Mesothelial cell of epicardium (in vitro differentiated cells): Measurements from ENCODE around the gene SCN2B. TPM values are rescaled to one million over a fixed set of nuclear protein-coding genes. Genes with fewer than 3 reads are reported as not detected.

ENCODE experiments used
- DNase-seq, 2 experiments: peaks; one replicate each; pipeline ENCODE4 v3.0.0; 2021; ENCODE audit warnings: low spot score in 2 of 2; ENCODE audit not compliant: unreplicated experiment in 2 of 2
- H3K27ac Mint-ChIP-seq: 2 replicates; pipeline ENCODE4 v1.8.0; 2021; ENCODE audit warnings: mixed read lengths
- H3K27me3 Mint-ChIP-seq: 2 replicates; pipeline ENCODE4 v1.8.0; 2021; ENCODE audit warnings: low read depth, mixed read lengths
- H3K36me3 Mint-ChIP-seq: 2 replicates; pipeline ENCODE4 v1.8.0; 2021; ENCODE audit warnings: mixed read lengths
- H3K4me1 Mint-ChIP-seq: 2 replicates; pipeline ENCODE4 v1.8.0; 2021; ENCODE audit warnings: mixed read lengths
- H3K4me3 Mint-ChIP-seq: 2 replicates; pipeline ENCODE4 v1.8.0; 2021; ENCODE audit warnings: mild to moderate bottlenecking, moderate library complexity, mixed read lengths
- H3K9me3 Mint-ChIP-seq: 2 replicates; pipeline ENCODE4 v1.8.0; 2021; ENCODE audit warnings: mixed read lengths
- CTCF ChIP-seq: fragments of 200-600 bp; sonication (generic); IDR thresholded peaks from one replicate; pipeline ENCODE4 v1.5.0; 2021; ENCODE audit warnings: antibody characterized with exemption; ENCODE audit not compliant: unreplicated experiment
- total RNA-seq: library from RNA; stranded (reverse); gene quantifications from 3 replicates; pipeline ENCODE4 v1.2.1, GENCODE V29; 2021

Gene SCN2B
- total RNA-seq, 1 donor from 2014 or later = 2.3 TPM

GRCh38 chr11:118138839-118139420 lies 37.5 kb downstream of the SCN2B start:
- Mint-ChIP-seq H3K36me3 (no peaks in the 10 kb centered on the region), H3K9me3 (no peaks in the 10 kb centered on the region), H3K27me3 (peaks cover 88% of the 10 kb centered on the region), H3K4me1 (no peaks in the 10 kb centered on the region), H3K27ac (no peak overlapping the region), H3K4me3 (no peak overlapping the region)
- no peak for DNase-seq
- TF ChIP-seq CTCF = no peak

- H3K9me3 Mint-ChIP-seq = no peaks in the 10 kb centered on the region
- no peaks in the 10 kb centered on the region for H3K4me1 Mint-ChIP-seq
- H3K4me3 Mint-ChIP-seq = no peak overlapping the region
- H3K27me3 Mint-ChIP-seq = peaks cover 71% of the 10 kb centered on the region
- TF ChIP-seq CTCF = no peak
- no peak for DNase-seq
- H3K27ac Mint-ChIP-seq = no peak overlapping the region
- H3K36me3 Mint-ChIP-seq = no peaks in the 10 kb centered on the region
These were observed 39.6 kb downstream of the SCN2B start for GRCh38 chr11:118136801-118137200.

DNA sequence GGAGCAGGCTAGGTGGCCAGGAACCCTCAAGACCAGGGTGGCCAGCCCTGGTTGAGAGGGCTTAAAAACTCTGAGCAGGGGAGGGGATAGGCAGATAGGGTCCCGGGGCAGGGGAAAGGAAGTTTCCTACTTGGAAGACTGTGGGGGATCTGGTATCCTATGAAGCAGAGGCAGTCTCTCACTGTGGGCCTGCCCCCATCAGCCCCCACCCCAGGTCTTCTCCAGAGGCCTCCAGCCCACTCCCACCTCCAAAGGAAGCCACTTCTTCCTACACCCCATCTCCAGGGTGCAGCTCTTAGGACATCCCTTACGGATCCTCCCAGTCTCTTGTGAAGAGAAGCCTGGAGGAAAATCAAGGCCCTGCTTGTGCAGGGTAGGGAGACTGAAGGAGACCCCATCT lies 40.1 kb downstream of the SCN2B start:
- TF ChIP-seq CTCF = no peak
- Mint-ChIP-seq H3K4me1 (no peaks in the 10 kb centered on the region), H3K9me3 (no peaks in the 10 kb centered on the region), H3K27me3 (peaks cover 67% of the 10 kb centered on the region), H3K27ac (no peak overlapping the region), H3K36me3 (no peaks in the 10 kb centered on the region), H3K4me3 (no peak overlapping the region)
- DNase-seq = no peak

DNA sequence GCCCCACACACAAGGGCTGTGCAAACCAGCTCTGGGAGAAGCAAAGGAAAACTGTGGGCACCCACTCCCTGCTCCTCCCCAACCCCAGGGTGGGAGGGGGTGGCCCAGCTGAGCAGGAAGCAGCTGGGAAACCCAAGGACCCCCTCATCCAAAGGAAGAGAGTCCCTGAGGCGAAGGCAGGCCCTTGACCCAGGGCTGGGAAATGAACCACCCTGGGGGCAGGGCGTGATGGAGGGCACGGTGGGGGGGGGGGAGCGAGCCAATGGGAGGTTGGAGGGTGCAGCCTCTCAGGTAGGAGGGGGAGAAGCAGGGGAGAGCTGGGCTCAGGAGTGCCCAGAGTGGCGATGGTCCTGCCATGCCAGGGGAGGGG lies 40.7 kb downstream of the SCN2B start:
- no peak overlapping the region for H3K27ac Mint-ChIP-seq
- DNase-seq = no peak
- peaks cover 63% of the 10 kb centered on the region for H3K27me3 Mint-ChIP-seq
- no peaks in the 10 kb centered on the region for H3K36me3 Mint-ChIP-seq
- H3K4me3 Mint-ChIP-seq = no peak overlapping the region
- no peaks in the 10 kb centered on the region for H3K9me3 Mint-ChIP-seq
- no peaks in the 10 kb centered on the region for H3K4me1 Mint-ChIP-seq
- no peak for TF ChIP-seq CTCF

- peaks cover 57% of the 10 kb centered on the region for H3K27me3 Mint-ChIP-seq
These were observed 41.2 kb downstream of the SCN2B start for GRCh38 chr11:118135051-118135795.

More at GRCh38 chr11:118135051-118135795, 41.2 kb downstream of the SCN2B start:
- no peaks in the 10 kb centered on the region for H3K9me3 Mint-ChIP-seq
- no peak for TF ChIP-seq CTCF
- no peak for DNase-seq
- no peaks in the 10 kb centered on the region for H3K36me3 Mint-ChIP-seq
- no peaks in the 10 kb centered on the region for H3K4me1 Mint-ChIP-seq
- no peak overlapping the region for H3K4me3 Mint-ChIP-seq
- no peak overlapping the region for H3K27ac Mint-ChIP-seq
